ENCODE results near the gene CDH18. TPM values are rescaled to one million over a fixed set of nuclear protein-coding genes. Genes with fewer than 3 reads are reported as not detected.

CDH18 gene
- total RNA-seq, 4 donors from 2014 or later: 2.1 TPM; not detected in 3

DNA sequence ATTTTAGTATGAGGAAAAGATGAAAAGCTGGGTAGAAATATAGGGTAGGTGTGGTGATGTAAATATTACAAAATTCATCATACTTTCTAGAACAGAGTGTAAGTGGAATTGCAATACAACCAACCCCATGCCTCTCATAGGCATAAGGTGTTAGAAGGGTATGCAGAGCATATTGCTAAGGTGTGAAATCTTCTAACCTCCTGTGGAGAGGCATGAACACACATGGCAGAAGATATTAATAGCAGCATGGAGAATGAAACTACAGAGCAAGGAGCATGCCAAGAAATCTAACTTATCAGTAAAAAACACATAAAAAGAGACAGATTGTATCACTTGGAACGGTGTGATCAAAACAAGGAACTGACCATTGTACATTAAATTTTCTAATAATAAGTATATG is 441.5 kb downstream of the CDH18 start:
- no peak for DNase-seq
- no peak overlapping the region for H3K27ac ChIP-seq
- H3K4me1 ChIP-seq: no peaks in the 10 kb centered on the region
- H3K9me3 ChIP-seq: no peaks in the 10 kb centered on the region
- no peak overlapping the region for H3K4me3 ChIP-seq
- no peak for TF ChIP-seq POLR2A (IDR thresholded peaks at IDR 0.05)
- TF ChIP-seq, protein P1, sequence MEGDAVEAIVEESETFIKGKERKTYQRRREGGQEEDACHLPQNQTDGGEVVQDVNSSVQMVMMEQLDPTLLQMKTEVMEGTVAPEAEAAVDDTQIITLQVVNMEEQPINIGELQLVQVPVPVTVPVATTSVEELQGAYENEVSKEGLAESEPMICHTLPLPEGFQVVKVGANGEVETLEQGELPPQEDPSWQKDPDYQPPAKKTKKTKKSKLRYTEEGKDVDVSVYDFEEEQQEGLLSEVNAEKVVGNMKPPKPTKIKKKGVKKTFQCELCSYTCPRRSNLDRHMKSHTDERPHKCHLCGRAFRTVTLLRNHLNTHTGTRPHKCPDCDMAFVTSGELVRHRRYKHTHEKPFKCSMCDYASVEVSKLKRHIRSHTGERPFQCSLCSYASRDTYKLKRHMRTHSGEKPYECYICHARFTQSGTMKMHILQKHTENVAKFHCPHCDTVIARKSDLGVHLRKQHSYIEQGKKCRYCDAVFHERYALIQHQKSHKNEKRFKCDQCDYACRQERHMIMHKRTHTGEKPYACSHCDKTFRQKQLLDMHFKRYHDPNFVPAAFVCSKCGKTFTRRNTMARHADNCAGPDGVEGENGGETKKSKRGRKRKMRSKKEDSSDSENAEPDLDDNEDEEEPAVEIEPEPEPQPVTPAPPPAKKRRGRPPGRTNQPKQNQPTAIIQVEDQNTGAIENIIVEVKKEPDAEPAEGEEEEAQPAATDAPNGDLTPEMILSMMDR (IDR thresholded peaks at IDR 0.05): no peak
- no peaks in the 10 kb centered on the region for H3K36me3 ChIP-seq
- H3K27me3 ChIP-seq: no peaks in the 10 kb centered on the region
- intact Hi-C loops (cut with DNase I; ENCODE audit: low total_unique reads): no loop called here

DNA sequence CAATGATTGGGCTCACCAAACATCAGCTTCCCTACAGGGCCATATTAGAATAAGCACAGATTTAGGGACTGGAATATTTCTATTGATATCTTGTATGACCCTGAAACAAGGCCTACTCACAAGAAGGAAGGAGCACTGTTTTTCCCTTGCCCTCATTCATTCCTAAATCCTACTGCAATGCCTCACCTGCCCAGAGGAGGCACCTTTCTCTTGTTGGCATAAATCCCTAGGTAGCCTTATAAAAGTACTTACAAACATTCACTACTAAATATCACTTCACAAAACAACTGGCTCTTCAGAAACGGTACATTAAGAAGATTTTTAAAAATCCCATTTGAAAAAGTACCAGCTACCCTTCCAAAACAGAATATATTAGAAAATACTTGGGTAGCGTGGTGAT is 449.4 kb downstream of the CDH18 start:
- H3K4me1 ChIP-seq: no peaks in the 10 kb centered on the region
- H3K27ac ChIP-seq: no peak overlapping the region
- no peaks in the 10 kb centered on the region for H3K9me3 ChIP-seq
- H3K27me3 ChIP-seq: no peaks in the 10 kb centered on the region
- no peak for DNase-seq
- intact Hi-C loops (cut with DNase I; ENCODE audit: low total_unique reads): no loop called here
- H3K4me3 ChIP-seq: no peak overlapping the region
- TF ChIP-seq, protein P1 (IDR thresholded peaks at IDR 0.05): no peak
- TF ChIP-seq POLR2A (IDR thresholded peaks at IDR 0.05): no peak
- no peaks in the 10 kb centered on the region for H3K36me3 ChIP-seq

DNA sequence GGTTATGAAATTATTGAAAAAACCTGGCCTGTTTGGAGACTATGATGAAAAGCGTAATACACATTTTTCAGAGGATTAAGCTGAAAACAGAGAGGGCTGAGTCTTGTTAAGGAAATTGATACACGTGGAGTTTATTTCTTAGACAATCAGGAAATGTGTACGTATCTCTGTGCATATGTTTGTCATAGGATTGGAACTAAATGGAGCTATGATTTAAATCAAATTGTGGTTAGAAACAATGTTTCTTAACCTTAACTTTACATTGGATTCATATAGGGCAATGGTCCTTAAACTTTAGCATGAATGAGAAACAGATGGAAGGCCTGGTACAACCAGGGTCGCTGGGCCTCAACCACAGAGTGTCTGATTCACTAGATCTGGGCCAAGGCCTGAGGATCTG is 451.6 kb downstream of the CDH18 start:
- intact Hi-C loops (cut with DNase I; ENCODE audit: low total_unique reads): no loop called here
- TF ChIP-seq, protein P1 (IDR thresholded peaks at IDR 0.05): no peak
- no peak for TF ChIP-seq POLR2A (IDR thresholded peaks at IDR 0.05)

DNA sequence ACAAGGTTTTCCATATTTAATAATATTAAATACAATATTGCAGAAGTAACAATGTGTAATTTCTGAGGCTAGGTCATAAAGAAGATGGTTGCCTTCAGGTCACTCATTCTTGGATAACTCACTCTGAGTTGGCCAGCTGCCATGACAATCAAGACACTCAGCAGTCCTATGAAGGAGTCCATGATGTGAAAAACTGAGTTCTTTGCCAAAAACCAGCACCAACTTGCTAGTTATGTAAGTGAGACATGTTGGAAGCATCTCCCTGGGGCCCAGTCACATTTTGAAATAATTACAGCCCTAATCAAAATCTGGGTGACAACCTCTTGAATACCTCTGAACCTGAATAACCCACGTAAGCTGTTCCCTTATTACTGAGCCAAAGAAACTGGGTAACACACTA is 453.2 kb downstream of the CDH18 start:
- Histone ChIP-seq H3K27me3 (no peaks in the 10 kb centered on the region), H3K9me3 (no peaks in the 10 kb centered on the region), H3K36me3 (no peaks in the 10 kb centered on the region), H3K4me1 (no peaks in the 10 kb centered on the region), H3K4me3 (no peak overlapping the region), H3K27ac (no peak overlapping the region)
- TF ChIP-seq, protein P1 (IDR thresholded peaks at IDR 0.05): no peak
- no peak for TF ChIP-seq POLR2A (IDR thresholded peaks at IDR 0.05)
- intact Hi-C loops (cut with DNase I; ENCODE audit: low total_unique reads): no loop called here
- no peak for DNase-seq

More for the DNA sequence above, 451.6 kb downstream of the CDH18 start:
- H3K27ac ChIP-seq: no peak overlapping the region
- H3K9me3 ChIP-seq: no peaks in the 10 kb centered on the region
- H3K27me3 ChIP-seq: no peaks in the 10 kb centered on the region
- no peak overlapping the region for H3K4me3 ChIP-seq
- no peaks in the 10 kb centered on the region for H3K4me1 ChIP-seq
- DNase-seq: no peak
- H3K36me3 ChIP-seq: no peaks in the 10 kb centered on the region

DNA sequence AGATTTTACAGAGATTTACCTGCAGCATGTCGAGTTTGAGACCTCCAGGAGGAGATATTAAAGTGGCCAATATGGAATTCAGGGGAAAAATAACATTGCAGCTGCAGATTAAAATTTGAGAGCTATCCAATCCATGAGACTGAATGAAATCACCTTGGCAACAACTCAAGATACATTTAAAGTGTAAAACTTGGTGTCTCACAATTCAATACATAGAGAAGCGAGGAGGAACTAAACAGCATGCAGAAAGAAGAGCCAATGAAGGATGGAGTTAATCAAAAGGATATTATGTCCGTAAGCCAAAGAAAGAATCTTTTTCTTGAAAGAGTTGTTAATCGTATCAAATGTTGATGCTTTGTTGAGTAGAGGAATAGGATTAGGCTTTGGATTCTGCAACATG is 455.1 kb downstream of the CDH18 start:
- no peaks in the 10 kb centered on the region for H3K4me1 ChIP-seq
- no peak overlapping the region for H3K27ac ChIP-seq
- intact Hi-C loops (cut with DNase I; ENCODE audit: low total_unique reads): no loop called here
- no peaks in the 10 kb centered on the region for H3K9me3 ChIP-seq
- DNase-seq: no peak
- no peak overlapping the region for H3K4me3 ChIP-seq
- H3K36me3 ChIP-seq: no peaks in the 10 kb centered on the region
- no peaks in the 10 kb centered on the region for H3K27me3 ChIP-seq
- TF ChIP-seq, protein P1 (IDR thresholded peaks at IDR 0.05): no peak
- no peak for TF ChIP-seq POLR2A (IDR thresholded peaks at IDR 0.05)

Data from uterus (tissue), 4 donors.